Peyer's patch (tissue), 4 donors: Measurements from ENCODE around the gene GATAD2B.

Experiments
- POLR2A ChIP-seq, 2 donors: fragments of 450-650 bp; IDR thresholded peaks; one replicate each; pipeline ENCODE4 v1.5.1; 2017; ENCODE audit warnings: antibody characterized with exemption in 2 of 2, mild to moderate bottlenecking in 2 of 2, moderate library complexity in 2 of 2
- TF ChIP-seq, protein P1 (sequence below), 6 experiments: fragments of 450-650 bp in 4 of 6; fragments of 200-600 bp in 2 of 6; sonication (generic) in 1 of 6; IDR thresholded peaks; one replicate each; pipeline ENCODE4 v1.5.1; 2017 to 2019; ENCODE audit warnings: antibody characterized with exemption in 6 of 6, mild to moderate bottlenecking in 3 of 6, moderate library complexity in 1 of 6

DNA sequence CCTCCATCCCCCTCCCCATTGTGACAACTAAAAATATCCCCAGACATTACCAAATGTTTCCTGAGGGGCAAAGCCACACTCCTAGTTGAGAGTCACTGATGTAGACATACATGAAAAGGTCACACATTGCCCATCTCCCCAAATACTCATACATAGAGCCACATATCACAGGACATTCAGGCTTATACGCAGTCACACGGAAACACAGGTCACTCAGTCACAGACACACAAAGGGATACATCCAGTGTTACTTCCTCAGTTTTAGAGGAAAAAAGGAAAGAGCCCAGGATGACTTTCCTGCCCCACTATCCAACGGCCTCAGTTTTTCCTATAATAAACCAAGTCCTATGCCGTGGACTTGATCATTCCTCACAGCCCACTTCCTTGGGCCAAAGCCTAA is 38.6 kb upstream of the GATAD2B start:
- TF ChIP-seq, protein P1, sequence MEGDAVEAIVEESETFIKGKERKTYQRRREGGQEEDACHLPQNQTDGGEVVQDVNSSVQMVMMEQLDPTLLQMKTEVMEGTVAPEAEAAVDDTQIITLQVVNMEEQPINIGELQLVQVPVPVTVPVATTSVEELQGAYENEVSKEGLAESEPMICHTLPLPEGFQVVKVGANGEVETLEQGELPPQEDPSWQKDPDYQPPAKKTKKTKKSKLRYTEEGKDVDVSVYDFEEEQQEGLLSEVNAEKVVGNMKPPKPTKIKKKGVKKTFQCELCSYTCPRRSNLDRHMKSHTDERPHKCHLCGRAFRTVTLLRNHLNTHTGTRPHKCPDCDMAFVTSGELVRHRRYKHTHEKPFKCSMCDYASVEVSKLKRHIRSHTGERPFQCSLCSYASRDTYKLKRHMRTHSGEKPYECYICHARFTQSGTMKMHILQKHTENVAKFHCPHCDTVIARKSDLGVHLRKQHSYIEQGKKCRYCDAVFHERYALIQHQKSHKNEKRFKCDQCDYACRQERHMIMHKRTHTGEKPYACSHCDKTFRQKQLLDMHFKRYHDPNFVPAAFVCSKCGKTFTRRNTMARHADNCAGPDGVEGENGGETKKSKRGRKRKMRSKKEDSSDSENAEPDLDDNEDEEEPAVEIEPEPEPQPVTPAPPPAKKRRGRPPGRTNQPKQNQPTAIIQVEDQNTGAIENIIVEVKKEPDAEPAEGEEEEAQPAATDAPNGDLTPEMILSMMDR (IDR thresholded peaks at IDR 0.05) = no peak
- no peak for TF ChIP-seq POLR2A (IDR thresholded peaks at IDR 0.05)
